HG02678 (cell line): ENCODE data around the gene FIS1.

Source experiments
- ATAC-seq: cut with Tn5 transposase; IDR thresholded peaks from one replicate; pipeline ENCODE4 v1.9.1; 2021; ENCODE audit warnings: mild to moderate bottlenecking, moderate library complexity; ENCODE audit not compliant: unreplicated experiment

FIS1 gene

DNA sequence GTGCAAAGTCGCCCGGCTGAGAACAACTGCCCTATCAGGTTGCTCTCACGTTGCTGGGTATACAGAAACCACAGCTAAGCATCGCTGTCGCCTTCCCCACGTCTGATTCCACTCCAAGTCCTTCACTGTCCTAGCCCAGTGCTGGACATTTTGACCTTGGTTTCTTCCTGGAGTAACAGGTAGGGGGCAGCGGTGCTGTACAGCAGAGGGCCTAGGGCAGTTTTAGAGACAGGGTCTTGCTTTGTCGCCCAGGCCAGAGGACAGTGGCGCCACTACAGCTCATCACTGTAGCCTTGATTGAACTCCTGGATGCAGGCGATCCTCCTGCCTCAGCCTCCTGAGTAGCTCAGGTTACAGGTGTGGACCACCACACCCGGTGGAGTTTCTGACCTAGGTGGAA lies 9.8 kb downstream of the FIS1 start:
- ATAC-seq = no peak

DNA sequence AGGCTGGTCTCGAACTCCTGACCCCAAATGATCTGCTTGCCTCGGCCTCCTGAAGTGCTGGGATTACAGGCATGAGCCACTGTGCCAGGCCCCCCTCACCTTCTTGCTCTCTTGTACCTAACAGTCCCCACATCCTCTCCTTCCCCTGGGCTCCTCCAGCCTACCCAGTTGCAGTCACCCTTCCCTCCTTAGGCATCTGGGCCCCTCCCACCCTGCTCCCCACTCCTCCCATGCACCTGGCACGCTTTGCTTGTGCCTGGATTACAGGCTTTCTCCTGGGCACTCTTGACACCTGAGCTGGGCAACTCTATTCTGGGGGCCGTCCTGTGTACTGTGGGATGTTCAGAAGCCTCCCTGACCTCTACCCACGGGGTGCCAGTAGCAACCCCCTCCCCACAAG lies 10.2 kb downstream of the FIS1 start:
- no peak for ATAC-seq

DNA sequence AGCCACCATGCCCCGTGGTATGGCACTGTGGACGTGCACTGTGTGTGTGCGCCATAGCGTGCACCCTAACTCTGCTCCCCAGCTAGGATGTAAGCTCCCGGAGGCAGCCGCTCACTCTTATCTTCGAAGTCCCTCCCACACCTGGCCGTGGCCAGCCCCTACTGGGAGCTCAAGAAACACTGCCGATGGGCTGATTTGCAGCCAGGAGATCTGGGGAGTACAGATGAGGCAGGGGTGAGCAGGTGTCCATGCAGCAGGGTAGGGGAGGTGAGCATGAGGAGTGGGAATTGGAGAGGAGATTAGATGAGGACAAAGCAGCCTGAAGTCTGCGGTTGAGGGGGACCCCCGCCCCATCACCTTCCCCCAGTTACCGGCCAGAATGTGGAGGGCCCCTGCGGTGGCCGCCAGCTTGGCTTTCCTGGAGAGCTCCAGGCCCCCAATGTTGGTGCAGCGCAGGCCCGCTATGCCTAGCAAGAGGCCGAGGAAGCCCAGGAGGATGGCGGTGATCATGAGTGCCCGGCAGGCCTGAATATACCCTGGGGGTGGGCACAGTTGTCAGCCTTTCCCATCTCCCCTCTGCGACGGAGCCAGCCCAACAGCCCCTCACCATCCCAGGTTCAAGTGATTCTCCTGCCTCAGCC lies 10.9 kb downstream of the FIS1 start:
- no peak for ATAC-seq

DNA sequence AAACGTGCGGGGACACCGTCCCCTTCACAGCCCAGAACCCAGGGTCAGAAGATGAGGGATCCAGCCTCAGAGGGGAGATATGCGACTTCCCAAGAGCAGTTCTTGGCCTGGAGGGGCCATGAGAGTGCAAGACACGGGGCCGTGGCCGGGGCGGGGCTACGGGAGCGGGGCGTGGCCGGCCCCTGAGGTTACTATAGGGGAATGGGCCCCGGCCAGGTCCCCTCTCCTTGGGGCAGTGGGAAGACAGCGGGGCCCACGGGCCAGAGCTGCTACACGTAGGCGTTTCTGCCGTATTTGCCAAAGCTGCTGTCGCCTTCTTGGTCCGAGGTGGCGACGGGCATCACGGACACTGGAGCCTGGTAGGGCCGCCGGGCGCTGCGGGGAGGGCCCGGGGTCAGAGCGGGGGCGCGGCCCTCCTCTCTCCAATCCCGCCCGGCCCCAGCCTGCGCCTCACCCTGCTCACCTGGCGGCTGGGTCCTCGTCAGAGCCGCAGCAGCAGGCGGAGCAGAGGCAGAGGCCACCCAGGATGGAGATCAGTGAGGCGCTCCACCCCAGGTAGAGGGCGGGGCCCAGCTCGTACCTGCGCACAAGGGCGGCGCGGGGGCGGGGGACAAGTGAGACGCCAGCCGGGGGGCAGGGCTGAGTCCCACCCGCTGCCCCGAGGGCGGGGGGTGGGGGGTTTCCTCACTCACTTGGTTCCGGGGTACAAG lies 12.6 kb downstream of the FIS1 start:
- ATAC-seq = no peak

DNA sequence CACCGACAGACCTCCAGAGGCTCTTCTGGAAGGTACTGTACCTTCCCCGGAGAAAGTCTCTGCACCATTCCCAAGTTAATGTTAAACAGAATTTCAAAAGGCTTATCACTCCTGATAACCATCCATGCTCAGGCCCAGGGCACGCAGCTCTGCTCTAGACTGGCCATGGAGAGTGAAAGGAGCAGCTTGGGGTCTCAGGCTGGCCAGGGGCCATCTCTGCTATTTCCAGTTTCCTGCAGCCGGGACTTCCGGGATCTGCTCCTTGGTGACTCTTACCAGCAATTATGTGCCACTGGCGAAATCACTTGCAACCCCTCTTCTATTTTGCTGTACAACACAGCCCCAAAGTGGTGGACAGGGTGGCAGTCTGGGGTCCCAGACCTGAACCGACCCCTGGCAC lies 13.2 kb downstream of the FIS1 start:
- no peak for ATAC-seq

DNA sequence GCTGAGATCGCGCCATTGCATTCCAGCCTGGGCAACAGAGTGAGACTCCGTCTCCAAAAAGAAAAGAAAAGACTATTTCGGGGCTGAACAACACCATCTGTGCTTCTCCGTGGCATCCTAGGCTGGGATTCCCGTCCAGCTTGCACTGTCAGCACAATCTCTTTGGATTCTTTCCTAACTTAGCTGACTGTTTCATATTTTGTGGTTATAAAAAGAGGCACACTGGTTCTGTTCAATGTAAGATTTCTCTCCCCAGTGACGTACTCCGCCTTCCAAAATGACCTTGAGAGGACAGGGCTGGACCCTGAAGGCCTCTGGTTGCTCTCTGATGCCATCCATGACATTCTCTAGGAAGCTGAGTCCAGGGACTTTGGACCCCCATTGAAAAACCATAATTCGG lies 18.2 kb downstream of the FIS1 start:
- ATAC-seq = no peak

DNA sequence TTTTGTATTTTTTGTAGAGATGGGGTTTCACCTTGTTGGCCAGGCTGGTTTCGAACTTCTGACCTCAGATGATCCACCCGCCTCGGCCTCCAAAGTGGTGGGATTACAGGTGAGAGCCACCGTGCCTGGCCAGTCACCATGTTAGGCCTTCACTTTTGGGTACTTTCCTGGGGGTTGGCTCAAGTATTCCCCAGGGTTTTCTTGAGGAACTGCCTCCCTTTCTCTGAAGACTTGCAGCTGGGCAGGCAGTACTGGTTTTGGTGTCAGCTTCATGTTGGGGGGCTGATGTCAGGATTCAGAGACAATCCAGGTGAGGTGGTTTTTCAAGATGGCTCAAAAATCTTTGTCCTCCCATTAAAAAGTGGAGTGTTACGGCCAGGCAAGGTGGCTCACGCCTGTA lies 19.2 kb downstream of the FIS1 start:
- no peak for ATAC-seq

DNA sequence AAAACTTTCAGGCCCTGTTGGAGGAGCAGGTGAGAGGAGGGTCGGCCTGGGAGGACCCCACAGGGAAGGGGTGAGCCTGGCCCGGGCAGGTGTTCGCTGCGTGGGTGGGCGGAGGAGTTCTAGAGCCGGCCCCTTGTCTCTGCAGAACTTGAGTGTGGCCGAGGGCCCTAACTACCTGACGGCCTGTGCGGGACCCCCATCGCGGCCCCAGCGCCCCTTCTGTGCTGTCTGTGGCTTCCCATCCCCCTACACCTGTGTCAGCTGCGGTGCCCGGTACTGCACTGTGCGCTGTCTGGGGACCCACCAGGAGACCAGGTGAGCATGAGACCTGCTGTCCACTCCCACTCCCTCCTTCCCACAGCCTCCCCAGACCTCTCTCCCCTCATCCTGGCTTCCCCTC lies 21.4 kb downstream of the FIS1 start:
- ATAC-seq = no peak

DNA sequence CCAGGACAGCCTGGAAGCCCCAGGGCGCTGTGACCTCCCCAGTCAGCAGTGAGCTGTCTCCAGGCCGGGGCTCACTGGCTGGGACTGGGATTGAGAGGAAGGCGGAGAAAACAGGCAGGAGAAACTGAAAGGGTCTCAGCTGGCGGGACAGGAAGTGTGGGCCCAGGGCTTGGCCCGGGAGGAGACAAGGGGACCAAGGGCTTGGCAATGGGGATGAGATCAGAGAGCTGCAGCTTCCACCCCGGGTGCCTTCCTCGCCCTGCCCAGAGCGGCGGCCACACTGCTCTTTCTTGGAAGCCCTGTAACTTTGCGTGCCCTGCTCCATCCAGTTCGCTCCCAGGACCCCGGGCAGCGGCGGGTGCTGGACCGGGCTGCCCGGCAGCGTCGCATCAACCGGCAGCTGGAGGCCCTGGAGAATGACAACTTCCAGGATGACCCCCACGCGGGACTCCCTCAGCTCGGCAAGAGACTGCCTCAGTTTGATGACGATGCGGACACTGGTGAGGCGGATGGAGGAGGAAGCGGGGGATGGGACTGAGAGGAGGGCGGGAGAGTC lies 22.5 kb downstream of the FIS1 start:
- ATAC-seq = no peak

DNA sequence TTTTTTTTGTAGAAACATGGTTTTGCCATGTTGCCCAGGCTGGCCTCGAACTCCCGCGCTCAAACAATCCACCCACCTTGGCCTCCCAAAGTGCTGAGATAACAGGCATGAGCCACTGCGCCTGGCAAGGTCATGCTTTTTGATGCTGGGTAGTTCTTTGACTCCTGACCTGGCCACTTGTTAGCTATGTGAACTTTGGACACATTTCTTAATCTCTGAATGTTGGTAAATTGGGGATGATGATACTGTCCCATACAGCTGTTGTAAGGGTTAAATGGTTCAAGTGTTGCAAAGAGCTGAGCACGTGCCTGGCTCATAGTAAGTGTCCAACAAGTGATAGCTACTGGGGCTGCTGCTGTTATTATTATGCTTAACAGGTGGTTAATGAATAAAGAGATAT lies 24.6 kb downstream of the FIS1 start:
- no peak for ATAC-seq

DNA sequence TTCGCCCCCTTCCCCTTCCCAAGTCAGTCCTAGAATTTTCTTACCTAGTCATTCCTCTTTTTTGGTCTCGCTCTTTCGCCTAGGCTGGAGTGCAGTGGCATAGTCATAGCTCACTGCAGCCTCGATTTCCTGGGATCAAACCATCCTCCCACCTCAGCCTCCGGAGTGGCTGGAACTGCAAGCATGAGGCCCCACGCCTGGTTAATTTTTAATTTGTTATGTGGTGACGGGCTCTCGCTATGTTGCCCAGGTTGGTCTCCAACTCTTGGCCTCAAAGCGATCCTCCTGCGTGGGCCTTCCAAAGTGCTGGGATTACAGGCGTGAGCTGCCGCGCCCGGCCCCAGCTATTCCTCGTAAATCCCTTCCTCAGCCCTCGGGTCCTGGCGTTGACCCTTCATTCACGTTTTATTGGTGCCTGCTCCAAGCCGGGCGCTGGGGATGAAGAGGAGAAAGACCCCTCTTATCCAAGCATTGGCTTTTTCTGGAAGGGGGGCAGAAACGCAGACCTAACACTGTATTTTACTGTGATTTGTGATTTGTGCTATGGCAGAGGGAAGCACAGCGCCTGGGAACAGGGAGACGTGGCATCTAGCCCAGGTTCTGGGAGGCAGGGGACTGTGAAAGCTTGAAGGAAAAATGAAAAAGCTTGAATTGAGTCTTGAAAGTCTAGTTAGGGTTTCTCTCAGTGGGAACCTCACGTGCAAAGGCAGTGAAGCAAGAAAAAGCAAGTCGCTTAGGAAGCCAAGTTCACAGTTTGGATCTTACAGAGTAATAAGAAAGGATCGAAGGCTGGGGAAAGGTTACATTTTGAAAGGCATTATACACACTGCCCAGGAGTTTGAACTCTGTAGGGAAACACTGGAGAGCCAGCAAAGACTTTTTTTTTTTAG lies 26.4 kb downstream of the FIS1 start:
- ATAC-seq = peak; percentile 10

DNA sequence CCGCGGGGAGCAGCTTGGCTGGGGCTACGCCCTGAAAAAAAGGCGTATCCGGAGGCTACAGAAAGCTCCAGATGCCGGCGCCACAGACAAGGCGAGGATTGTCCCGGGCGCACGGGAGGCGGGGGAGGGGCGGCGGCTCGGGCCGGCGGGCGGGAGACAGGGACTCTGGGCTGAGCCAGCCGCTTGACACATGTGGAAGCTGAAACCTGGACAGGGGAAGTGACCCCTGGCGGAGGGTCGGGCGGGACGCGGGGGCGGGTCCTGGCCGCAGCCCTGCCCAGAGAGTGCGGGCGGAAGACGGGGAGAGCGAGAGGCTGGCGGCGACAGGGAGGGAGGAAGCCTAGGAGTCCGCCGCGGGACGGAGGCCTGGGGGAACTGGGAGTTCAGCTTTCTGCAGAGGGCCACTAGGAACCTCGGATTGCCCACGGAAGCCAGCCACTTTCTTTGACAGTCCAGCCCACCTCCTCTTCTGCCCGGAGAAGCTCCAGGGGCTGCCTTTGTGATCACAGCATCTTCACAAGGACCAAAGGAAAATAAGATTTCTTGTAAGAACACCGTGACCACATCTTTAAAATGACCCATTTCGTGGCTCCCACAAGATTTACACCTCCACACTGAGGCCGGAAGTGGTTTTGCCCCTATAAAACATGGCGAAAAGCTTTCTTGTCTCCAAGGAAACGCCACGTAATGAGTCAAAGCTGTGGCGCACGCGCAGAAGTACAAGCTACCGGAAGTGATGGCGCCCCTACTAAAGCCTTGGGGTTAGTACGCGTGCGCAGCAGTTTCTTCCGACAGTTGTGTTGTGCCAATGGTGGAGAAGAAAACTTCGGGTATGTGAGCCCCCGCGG lies 27.3 kb downstream of the FIS1 start, which contains the start of the genes PLOD3 and ZNHIT1:
Gene PLOD3 (minus strand): TSS at position 194 of the 848 bp plus-strand sequence. CDS start 307 bp downstream, outside the sequence.
Gene ZNHIT1 (plus strand): TSS at position 778 of the 848 bp plus-strand sequence. CDS start 31 bp downstream, at position 809.
- ATAC-seq = peak; percentile 73

DNA sequence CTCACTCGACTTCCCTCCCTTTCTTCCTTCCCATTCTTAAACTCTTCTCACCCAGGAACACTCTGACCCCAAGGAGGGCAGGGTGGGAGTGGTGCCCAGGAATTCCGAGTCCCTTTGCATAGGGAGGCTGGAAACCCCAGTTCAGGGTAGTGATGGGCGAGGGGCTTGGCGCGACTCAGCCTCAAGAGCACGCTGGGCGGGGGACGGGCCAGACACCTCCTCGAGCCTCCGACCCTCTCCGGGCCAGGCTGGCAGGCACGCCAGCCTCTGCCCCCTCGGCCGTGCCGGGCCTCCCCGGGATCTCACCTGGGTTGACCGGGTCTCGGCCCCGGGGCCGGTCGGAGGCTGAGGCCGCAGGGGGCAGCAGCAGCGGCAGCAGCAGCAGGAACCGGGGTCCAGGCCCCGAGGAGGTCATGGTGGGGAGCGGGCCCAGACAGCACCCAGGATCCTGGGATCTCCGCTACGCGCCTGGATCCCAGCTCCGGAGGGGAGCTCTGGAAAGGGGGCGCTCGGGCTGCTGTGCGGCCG lies 28.0 kb downstream of the FIS1 start:
- peak; percentile 17 for ATAC-seq

DNA sequence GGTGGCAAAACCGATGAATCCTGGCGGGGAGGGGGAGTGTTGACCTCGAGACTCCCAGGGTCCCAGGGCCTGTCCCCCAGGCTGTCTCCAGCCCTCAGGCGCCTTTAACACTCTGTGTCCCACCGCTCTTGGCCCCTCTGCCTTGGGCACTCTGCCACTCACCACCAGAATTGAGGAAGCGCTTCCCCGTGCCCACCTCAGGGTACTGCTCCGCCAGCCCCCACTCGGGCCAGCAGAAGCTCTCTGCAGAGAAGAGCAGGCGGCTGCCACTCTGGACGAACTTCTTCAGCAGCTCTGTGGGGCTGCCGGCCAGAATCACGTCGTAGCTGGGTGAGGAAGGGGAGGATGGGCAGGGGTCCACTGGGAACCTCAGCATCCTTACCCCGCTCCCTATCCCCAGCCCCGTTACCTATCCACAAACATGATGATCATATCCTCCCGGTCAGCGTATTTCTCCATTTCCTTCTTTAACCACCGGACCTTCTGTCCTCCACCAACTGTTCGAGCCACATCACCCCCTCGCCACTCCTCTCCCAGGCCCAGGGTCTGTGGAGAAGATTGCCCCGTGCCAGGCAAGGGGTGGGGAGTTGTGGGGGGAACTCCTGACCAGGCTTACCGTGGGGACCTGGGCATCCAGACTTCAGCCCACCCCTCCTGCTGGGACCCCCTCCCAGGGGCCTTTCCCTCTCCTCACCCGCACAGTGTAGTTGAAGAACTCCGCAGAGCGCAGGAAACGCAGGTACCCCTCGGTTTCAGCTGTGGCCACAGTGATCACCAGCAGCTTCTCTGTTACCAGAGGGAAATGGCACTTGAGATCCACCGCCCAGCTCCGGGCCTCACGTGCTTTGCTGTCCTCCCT lies 28.7 kb downstream of the FIS1 start:
- no peak for ATAC-seq

DNA sequence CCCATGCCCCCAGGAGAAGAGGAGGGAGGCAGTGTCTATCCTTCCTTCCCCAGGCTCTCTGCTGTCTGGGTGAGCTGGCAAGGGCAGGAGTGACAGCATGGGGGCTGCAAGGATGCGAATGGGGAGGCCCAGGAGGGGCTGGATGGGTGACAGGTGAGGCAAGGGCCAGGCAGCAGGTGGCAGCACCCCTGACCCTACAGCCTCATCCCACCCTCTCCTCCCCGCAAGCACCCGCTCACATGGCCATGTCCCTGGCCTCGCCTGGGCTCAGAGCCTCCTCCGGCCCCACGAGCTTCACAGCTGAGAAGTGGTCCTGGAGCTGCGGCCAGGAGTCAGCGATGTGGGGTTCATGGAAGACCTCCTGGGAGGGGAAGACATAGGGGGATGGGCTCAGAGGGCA lies 32.9 kb downstream of the FIS1 start:
- ATAC-seq = no peak

DNA sequence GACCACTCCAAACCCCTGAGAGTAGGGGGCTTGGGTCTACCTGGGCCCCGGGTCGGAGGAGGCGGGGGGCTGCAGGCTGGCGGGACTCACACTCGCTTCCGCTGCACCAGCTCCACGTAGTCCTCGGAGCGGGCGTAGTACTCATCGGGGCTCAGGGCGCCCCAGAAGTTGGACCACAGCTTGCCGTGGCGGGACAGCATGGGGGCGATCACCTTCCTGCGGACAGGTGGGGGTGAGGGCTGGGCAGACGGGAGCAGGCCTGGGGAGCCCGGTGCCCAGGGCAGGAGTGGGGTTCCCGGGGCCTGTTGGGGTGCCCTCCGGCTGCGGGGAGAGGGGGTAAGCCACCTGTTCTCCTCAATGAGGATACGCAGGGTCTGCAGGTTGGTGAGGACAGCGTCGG lies 33.4 kb downstream of the FIS1 start:
- no peak for ATAC-seq

DNA sequence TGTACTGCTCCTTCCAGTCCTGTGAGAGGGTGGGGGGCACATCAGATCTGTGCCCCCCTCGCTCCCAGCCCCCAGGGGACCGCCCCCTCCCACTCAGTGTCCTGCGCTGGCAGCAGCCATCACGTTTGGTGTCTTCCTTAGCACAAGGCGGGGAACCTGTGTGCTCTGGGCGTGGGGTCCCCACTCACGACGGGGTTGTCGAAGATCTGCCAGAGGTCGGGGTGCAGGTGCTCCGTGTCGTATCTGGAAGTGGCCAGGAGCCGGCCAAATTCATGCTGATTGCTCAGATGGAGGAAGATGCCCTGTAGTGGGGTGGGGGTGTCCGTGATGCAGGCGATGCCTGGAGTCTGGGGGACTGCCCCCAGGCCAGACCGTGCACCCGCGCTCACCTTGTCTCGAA lies 34.7 kb downstream of the FIS1 start:
- no peak for ATAC-seq

DNA sequence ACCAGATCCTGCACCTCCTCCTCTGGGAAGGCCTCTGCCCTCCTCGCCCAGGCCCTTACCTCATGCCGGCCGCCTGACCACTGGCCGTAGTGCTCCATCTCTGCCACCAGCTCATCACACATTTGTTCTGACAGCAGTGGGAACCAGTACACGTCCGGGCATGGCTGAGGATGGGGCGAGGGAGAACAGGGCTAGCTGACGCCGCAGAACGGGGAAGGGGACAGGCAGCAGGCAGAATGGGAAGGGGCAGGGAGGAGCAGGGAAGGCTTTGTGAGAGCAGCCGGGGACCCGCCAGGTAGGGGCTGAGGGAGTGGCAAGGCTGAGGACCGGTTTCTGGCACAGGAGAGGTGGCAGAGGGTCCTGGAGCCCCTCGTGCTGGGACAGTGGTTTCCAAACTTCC lies 36.1 kb downstream of the FIS1 start:
- no peak for ATAC-seq

DNA sequence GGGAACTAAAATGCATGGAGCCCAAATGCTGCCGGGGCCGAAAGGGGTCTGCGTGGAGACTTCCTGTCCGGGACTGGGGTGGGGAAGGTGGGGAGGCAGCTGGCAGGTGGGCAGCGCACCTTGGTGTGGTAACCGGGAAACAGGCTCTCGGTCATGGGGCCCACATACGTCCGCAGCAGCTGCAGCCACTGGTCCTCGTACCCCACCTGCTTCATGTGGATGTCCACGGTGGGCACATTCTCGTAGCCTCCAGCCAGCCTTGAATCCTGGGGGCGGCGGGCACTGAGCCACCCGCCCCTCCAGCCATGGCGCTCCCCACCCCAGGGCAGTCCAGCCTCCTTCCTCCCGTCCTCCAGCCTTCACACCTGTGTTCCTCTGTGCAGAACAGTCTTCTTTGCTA lies 37.4 kb downstream of the FIS1 start:
- ATAC-seq = no peak
